ENCODE data around the gene LIN37.
"Not testable (repeated sequence)": the region's sequence is repeated elsewhere in the genome, so short reads cannot be mapped to it uniquely, and the experiment has no call there.

Gene LIN37

GRCh38 chr19:35791814-35792279 lies 43.5 kb downstream of the LIN37 start:
- no peak for DNase-seq

DNA sequence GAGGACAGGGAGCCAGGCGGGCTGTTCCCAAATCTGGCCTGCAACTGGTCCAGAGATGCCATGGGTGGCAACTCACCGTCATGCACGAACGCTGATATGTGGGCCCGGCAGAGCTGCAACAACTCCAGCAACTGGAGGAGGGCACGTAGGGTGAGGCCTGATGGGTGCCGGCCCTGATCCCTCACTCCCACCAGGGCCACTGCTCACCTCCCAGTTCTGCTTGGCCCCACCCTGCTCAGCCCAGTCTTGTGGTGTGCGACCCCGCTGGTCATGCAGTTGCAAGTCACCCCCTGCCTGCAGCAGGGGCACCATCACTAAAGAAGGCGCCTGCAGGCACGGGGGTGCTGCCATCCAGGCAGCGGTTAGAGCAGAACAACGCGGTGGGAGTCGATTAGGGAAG lies 43.9 kb downstream of the LIN37 start:
- DNase-seq, result no peak

DNA sequence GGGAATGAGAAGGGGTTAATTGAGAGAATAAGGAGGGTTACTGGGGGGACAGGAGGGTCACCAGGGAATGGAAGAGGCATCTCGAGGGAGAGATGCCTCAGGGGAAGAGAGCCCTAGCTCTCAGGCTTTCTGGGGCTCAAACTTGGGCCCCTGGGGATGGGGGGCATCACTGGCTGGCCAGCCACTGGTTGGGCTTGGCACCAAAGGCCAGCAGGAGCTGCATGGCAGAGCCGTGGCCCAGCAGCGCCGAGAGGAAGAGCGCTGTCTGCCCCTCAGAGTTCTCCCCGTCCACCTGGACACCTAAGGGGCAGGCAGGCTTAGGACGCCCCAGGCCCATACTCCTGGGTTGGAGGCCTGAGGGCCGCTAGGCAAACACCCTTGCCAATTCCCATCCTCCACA lies 44.5 kb downstream of the LIN37 start:
- DNase-seq, result no peak

DNA sequence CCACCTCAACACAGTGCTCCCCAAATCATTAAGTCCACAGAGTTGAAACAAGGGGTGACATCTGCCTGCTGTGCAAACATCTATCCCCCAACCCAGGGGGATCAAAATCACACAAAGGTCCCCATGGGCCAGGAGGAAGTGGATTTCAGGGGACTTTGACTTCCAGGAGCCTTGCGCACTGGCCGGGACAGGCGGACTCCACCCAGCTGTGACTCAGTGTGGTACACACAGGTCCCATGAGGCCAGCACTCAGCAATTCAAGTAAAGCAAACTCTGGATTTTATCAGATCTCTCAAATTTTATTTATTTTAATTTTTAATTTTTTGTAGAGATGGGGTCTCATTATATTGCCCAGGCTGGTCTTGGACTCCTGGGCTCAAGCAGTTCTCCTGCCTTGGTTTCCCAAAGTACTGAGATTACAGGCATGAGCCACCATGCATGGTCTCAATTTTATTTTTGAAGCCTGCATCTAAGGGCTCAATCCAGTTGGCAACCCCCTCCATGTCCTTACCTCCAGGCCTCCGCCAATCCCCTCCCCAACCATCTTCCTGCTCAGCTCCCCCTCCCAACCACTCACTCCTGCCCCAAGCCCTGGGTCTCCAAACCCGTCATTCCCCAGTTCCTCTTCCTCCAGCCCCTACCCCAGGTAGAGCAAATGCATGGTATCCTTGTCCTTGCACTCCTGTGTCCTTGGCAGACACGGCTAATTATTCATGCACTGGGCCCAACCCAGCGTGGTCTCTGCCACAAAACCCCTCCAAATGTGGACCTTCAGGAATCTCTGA lies 45.2 kb downstream of the LIN37 start:
- DNase-seq, result no peak

DNA sequence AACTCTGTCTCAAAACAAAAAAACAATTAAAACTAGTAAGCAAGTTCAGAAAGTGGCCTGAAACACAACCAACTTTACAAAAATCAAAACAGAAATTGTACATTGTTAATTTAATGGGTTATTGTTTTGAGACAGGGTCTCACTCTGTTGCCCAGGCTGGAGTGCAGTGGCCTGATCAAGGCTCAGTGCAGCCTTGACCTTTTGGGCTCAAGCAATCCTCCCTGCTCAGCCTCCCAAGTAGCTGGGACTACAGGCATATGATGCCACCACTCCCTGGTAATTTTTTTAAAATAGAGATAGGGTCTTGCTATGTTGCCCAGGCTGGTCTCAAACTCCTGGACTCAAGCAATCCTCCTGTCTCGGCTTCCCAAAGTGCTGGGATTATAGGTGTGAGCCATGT lies 47.2 kb downstream of the LIN37 start:
- DNase-seq, result not testable (repeated sequence)

- no peak for DNase-seq
Measured at GRCh38 chr19:35796645-35797542, 48.5 kb downstream of the LIN37 start.

DNA sequence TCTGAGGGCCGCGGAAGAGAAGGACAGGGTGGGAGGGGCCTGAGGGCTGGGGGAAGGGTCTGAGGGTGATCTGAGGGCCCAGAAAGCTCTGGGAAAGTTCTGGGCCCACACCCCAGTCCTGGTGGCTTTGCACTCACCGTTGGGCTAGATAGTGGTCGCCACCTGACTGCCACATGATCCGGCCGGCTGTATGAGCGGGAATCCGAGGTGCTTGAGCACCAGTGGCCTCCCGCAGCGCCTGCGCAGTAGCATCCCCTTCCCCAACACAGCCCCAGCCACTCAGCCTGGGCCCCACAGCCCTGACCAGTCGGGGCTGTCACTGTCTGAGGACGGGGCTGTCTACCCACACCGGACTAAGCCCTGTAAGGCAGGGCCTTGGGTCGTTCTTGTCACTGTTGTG lies 49.3 kb downstream of the LIN37 start:
- DNase-seq, result no peak

- no peak for DNase-seq
Measured at GRCh38 chr19:35801828-35802227, 53.5 kb downstream of the LIN37 start.
